GM21576 (cell line): ENCODE results near the gene RELL1.

Source experiments
- ATAC-seq: cut with Tn5 transposase; IDR thresholded peaks from one replicate; pipeline ENCODE4 v1.9.1; 2021; ENCODE audit warnings: mild to moderate bottlenecking, moderate library complexity; ENCODE audit not compliant: unreplicated experiment

Gene RELL1

DNA sequence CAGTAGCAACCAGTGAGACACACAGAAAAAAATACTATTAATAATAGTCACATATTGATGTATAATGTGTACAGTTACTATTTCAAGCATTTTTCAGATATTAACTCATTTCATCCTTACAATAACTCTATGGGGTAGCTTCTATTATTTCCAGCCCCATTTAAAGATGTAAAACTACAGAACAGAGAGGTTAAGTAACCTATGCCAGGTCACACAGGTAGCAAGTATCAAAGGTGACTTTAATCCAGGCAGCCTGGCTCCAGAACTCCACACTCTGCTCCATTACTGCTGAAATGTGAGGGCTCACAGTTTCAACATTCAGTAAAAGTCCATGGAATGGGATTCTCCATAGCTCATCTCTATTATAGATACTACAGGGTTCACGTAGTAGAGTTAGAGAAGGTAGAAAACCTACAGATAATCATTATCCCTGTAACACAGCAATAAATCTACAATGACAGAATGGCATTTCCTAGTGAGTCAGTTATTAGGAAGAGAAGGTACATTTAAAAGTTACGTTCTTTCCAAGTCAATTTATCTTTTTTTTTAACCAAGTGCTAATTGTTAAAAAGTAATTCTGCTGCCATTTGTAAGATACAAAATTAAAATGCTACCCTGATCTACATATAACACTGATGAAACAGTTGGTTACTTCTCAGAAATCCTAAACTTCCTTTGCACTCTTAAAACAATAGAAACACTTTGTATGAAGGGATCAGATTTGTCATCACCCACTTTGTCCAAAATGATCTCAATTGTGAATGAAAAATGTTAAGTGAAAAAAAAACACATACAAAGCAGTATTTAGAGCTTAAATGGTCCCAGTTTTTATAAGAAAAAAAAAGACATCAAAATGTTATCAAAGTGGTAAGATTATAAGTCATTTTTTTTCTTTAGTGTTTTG lies 18.7 kb downstream of the RELL1 start:
- ATAC-seq: no peak

DNA sequence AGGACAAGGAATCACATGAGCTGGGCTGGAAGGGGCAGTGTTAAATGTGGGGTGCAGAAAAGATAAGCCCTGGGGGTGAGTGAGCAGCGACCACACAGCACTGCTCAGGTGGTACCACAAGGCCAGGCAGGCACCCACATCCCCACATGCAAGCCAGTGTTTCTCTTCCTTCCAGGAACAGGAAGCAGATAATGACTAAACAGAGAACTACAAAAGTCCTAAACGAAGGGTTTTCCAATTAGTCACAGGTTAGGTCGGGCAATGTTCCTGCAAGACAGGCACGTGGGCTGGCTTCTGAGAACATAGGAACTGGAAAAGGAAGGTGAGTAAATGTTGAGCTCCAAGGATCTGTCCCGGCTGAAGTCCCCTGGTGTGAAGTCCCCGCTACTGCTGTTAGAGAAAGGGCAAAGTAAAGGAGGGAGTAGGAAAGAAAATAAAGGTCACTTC lies 19.5 kb downstream of the RELL1 start:
- ATAC-seq: peak; percentile 55

DNA sequence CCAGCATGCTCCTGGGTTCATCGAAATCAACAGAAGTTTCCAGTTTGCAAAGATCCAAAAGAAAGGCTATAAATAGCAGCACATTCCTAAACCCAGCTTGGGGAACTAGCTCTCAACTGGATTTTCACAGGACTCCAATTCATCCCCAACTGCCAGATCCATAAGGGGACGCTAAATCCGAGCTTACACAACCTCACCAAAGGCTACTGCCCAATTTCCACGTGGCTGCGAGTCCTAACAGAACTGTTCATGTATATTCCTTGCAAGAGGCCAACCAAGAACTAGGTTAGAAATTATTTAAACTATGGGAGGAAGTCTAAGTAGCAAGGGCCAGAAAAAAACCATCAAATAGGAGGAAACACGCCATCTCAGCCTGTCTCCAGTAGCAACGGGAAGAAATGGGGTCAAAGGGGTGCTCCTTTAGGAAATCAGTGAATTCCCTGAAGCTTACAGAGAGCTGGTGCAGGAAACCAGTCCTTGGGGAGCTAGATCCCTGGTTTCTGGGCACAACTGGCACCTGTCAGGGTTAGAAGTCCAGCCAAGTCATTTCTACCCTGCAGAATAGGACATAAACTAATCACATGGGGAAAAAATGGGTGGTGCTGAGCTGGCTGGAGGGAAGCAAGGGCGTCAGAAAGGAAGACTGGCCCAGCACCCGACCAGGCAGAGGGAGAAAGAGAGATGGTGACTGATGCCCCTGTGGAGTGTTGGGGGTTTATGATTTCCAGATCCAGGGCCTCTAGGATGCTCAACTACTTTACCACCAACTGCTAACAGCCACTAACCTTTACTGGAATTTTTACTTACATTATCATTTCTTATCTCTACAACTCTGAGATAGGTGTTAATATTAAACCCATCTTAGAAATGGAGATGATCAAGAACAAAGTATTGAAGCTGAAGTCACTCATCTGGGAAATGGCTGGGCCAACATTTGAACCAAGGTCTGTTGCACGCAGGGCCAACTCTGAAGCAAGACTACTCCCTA lies 20.5 kb downstream of the RELL1 start:
- ATAC-seq: no peak

- ATAC-seq: no peak
Measured at GRCh38 chr4:37664696-37665095, 21.5 kb downstream of the RELL1 start.

DNA sequence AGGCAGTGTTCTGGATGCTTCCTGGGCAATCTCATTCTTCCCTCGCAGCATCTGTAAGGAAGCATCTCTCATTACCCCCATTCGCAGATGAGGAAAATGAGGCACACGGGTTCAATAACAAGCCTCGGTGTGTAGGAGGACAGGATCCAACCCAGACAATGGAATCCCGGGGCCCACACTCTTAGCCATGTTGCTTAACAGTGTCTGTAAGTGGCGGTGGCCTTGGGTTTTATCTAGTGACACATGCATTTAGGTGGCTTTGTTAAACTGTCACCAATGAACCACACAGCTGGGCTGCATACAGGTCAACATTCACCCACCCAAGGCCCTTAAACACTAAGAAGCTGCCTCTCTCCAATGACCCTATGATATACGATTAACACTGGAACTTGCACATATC lies 22.6 kb downstream of the RELL1 start:
- ATAC-seq: no peak

DNA sequence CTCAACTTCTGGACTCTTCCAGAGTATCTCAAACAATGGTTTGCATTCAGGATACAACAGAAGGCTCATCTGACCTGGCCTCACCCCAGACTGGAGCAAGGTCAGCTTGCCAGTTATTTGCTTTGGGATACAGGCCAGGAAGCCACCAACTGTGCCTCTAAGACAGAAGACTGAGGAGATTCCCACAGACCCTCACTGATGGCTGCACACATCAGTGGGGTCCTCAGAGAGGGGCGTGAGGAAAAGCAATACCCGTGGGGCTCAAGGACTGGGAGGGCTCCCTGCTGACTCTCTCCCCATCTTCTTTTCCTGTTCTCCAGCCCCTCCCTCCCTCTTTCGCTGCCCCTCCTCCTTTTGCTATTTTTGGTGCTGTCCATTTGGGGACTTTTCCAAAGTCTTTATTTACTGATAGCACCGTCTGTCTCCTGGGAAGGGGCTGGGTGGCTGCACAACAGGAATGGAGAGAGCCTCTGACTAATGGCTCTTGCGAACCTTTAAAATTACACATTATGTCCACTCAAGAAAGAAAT lies 23.2 kb downstream of the RELL1 start:
- no peak for ATAC-seq

- no peak for ATAC-seq
Measured at GRCh38 chr4:37662251-37662650, 23.9 kb downstream of the RELL1 start.

DNA sequence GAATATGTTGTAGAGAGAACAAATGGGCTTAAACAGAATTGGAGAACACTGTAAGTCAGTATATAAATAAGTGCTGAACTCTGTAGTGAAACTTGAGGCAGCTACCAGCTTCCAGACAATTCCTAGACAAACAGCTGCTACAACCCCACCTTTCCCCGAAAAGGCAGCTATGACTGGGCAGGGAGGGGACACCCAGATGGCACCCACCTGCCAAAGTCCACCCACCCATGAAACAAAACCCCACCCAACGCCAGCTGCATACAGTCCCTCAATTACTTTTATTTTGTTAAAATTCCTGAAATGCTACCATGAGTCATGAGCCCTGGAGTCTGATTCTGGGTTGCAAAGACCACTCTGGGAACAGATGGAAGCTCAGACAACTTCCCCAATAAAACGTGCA lies 24.4 kb downstream of the RELL1 start:
- no peak for ATAC-seq

GRCh38 chr4:37659696-37660095 lies 26.5 kb downstream of the RELL1 start:
- no peak for ATAC-seq

GRCh38 chr4:37656649-37657048 lies 29.5 kb downstream of the RELL1 start:
- no peak for ATAC-seq

GRCh38 chr4:37653601-37654000 lies 32.6 kb downstream of the RELL1 start:
- ATAC-seq: no peak

- ATAC-seq: no peak
Measured at GRCh38 chr4:37652747-37653527, 33.2 kb downstream of the RELL1 start.

- no peak for ATAC-seq
Measured at GRCh38 chr4:37651781-37652377, 34.3 kb downstream of the RELL1 start.

- ATAC-seq: no peak
Measured at GRCh38 chr4:37650481-37650880, 35.7 kb downstream of the RELL1 start.

DNA sequence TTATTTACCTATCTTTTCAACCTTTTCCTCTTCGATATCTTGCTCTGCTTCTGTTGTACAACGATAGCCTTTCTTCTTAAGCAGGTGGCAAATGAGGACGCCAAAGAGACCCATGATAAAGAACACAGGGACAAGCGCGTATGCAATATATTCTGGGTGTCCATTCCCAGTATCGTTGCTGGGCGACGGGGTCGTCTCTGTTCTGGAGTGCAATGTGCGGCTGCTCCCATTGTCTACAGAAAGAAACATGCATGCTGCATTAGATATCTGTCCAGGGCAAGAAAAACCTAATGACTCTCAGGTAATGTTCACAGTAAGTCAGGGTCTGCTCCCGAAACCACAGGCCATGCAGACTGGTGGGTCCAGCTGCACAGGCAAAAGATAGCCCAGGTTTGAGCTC lies 36.9 kb downstream of the RELL1 start:
- ATAC-seq: no peak

- no peak for ATAC-seq
Measured at GRCh38 chr4:37648084-37648817, 37.9 kb downstream of the RELL1 start.

DNA sequence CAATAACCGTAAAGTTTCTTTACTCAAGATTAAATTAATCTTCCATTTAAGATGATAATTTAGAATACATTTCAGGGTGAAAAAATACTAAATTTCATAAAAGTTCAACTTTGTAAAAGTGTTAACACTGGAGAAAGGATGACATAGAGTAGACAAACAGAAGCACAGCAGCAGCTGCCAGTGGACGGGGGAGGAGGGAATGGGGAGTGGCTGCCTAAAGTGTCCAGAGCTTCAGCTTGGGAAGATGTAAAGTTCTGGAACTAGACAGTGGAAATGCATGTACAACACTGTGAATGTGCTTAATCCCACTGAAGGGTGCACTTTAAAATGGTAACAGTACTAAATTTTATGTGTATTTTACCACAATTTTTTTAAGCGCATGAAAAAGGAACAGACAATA lies 39.9 kb downstream of the RELL1 start:
- no peak for ATAC-seq

GRCh38 chr4:37645736-37646135 lies 40.4 kb downstream of the RELL1 start:
- ATAC-seq: no peak

- ATAC-seq: no peak
Measured at GRCh38 chr4:37644962-37645361, 41.2 kb downstream of the RELL1 start.
